WTC11 (cell line): Measurements from ENCODE around the gene HOXB3. TPM values are rescaled to one million over a fixed set of nuclear protein-coding genes. Genes with fewer than 3 reads are reported as not detected.

Source experiments
- ATAC-seq: fragments of 200-7000 bp; cut with Tn5 transposase; 2 replicates; pipeline ENCODE4 v1.10.0; 2021; ENCODE audit warnings: mild to moderate bottlenecking, moderate library complexity
- CTCF ChIA-PET: fragments of 300-600 bp; sonication (Branson Sonifier 250); formaldehyde crosslinking; loops from one replicate; lab custom pipeline; 2021; ENCODE audit warnings: antibody characterized with exemption; lab: Charles Lee
- POLR2A ChIA-PET: fragments of 350-600 bp; sonication (Branson Sonifier 250); formaldehyde crosslinking; loops from one replicate; lab custom pipeline; 2021; ENCODE audit warnings: antibody characterized with exemption; lab: Charles Lee
- DNase-seq: peaks from one replicate; pipeline ENCODE4 v3.0.0; 2021; ENCODE audit warnings: low spot score
- H3K27ac Mint-ChIP-seq: 2 replicates; pipeline ENCODE4 v1.8.0; 2021; ENCODE audit warnings: mixed read lengths
- H3K27me3 Mint-ChIP-seq: 2 replicates; pipeline ENCODE4 v1.8.0; 2021; ENCODE audit warnings: low read depth, mild to moderate bottlenecking, moderate library complexity, mixed read lengths
- H3K36me3 Mint-ChIP-seq: 2 replicates; pipeline ENCODE4 v1.8.0; 2021; ENCODE audit warnings: mixed read lengths
- H3K4me1 Mint-ChIP-seq: 2 replicates; pipeline ENCODE4 v1.8.0; 2022; ENCODE audit warnings: mixed read lengths
- H3K4me3 Mint-ChIP-seq: 2 replicates; pipeline ENCODE4 v1.8.0; 2021; ENCODE audit warnings: mild to moderate bottlenecking, moderate library complexity, mixed read lengths
- H3K9me3 Mint-ChIP-seq: 2 replicates; pipeline ENCODE4 v1.8.0; 2021; ENCODE audit warnings: mixed read lengths
- ATF3 ChIP-seq: sonication (generic); formaldehyde crosslinking; conservative IDR thresholded peaks from 2 replicates; pipeline ENCODE4 v1.8.1; 2022; ENCODE audit warnings: mild to moderate bottlenecking, missing genetic modification reagents
- CBFB ChIP-seq: sonication (generic); formaldehyde crosslinking; IDR thresholded peaks from 2 replicates; pipeline ENCODE4 v1.8.1; 2022; ENCODE audit warnings: mild to moderate bottlenecking, low read depth, missing genetic modification reagents
- CREB1 ChIP-seq: sonication (generic); formaldehyde crosslinking; IDR thresholded peaks from 2 replicates; pipeline ENCODE4 v1.8.0; 2023; ENCODE audit warnings: mild to moderate bottlenecking, missing genetic modification reagents
- CTCF ChIP-seq: fragments of 200-600 bp; IDR thresholded peaks from 2 replicates; pipeline ENCODE4 v1.8.0; 2022; ENCODE audit warnings: antibody characterized with exemption
- E2F1 ChIP-seq: sonication (generic); formaldehyde crosslinking; IDR thresholded peaks from 2 replicates; pipeline ENCODE4 v1.8.0; 2022; ENCODE audit warnings: mild to moderate bottlenecking, missing genetic modification reagents
- GABPB1 ChIP-seq: sonication (generic); formaldehyde crosslinking; IDR thresholded peaks from 2 replicates; pipeline ENCODE4 v1.8.1; 2023; ENCODE audit warnings: mild to moderate bottlenecking, missing genetic modification reagents
- NFATC4 ChIP-seq: fragments of 250-450 bp; sonication (Bioruptor Pico); IDR thresholded peaks from 2 replicates; pipeline ENCODE4 v1.9.0; 2021; ENCODE audit warnings: mild to moderate bottlenecking
- NR1H2 ChIP-seq: sonication (generic); formaldehyde crosslinking; IDR thresholded peaks from 2 replicates; pipeline ENCODE4 v1.9.0; 2021; ENCODE audit warnings: mild to moderate bottlenecking, moderate library complexity, missing genetic modification reagents
- NR3C1 ChIP-seq: sonication (generic); formaldehyde crosslinking; conservative IDR thresholded peaks from 2 replicates; pipeline ENCODE4 v1.8.1; 2023; ENCODE audit warnings: low read depth, mild to moderate bottlenecking, missing genetic modification reagents
- SP1 ChIP-seq: sonication (generic); formaldehyde crosslinking; conservative IDR thresholded peaks from 2 replicates; pipeline ENCODE4 v1.8.1; 2022; ENCODE audit warnings: missing genetic modification reagents
- TP53 ChIP-seq: sonication (generic); formaldehyde crosslinking; IDR thresholded peaks from 2 replicates; pipeline ENCODE4 v1.8.1; 2023; ENCODE audit warnings: mild to moderate bottlenecking, missing genetic modification reagents
- ZBTB21 ChIP-seq: sonication (generic); formaldehyde crosslinking; IDR thresholded peaks from 2 replicates; pipeline ENCODE4 v1.8.1; 2023; ENCODE audit warnings: mild to moderate bottlenecking, missing genetic modification reagents, borderline replicate concordance
- ZMAT4 ChIP-seq: fragments of 250-450 bp; sonication (Bioruptor Pico); IDR thresholded peaks from 2 replicates; pipeline ENCODE4 v1.9.0; 2021; ENCODE audit warnings: mild to moderate bottlenecking
- ZNF121 ChIP-seq: sonication (generic); formaldehyde crosslinking; IDR thresholded peaks from 2 replicates; pipeline ENCODE4 v1.8.0; 2023; ENCODE audit warnings: missing genetic modification reagents
- ZNF232 ChIP-seq: sonication (generic); formaldehyde crosslinking; IDR thresholded peaks from 2 replicates; pipeline ENCODE4 v1.8.0; 2022; ENCODE audit warnings: mild to moderate bottlenecking, missing genetic modification reagents
- ZNF263 ChIP-seq: sonication (generic); formaldehyde crosslinking; IDR thresholded peaks from 2 replicates; pipeline ENCODE4 v1.8.1; 2022; ENCODE audit warnings: low read depth, mild to moderate bottlenecking, moderate library complexity, missing genetic modification reagents
- ZNF425 ChIP-seq: fragments of 250-450 bp; sonication (Bioruptor Pico); conservative IDR thresholded peaks from 2 replicates; pipeline ENCODE4 v1.9.0; 2021; ENCODE audit warnings: mild to moderate bottlenecking
- ZNF671 ChIP-seq: fragments of 250-450 bp; sonication (Bioruptor Pico); IDR thresholded peaks from 2 replicates; pipeline ENCODE4 v1.8.0; 2021; ENCODE audit warnings: mild to moderate bottlenecking
- total RNA-seq: library from RNA; stranded (reverse); gene quantifications from 3 replicates; pipeline ENCODE4 v1.2.3, GENCODE V29; 2021
- TF ChIP-seq, protein P1 (sequence below): sonication (generic); formaldehyde crosslinking; IDR thresholded peaks from 2 replicates; pipeline ENCODE4 v1.8.1; 2023; ENCODE audit warnings: mild to moderate bottlenecking, missing genetic modification reagents
- TF ChIP-seq, protein P2 (sequence below): sonication (generic); formaldehyde crosslinking; IDR thresholded peaks from 2 replicates; pipeline ENCODE4 v1.8.0; 2022; ENCODE audit warnings: missing genetic modification reagents

HOXB3 gene
- total RNA-seq, 1 experiment from 2014 or later = 0.09 TPM

DNA sequence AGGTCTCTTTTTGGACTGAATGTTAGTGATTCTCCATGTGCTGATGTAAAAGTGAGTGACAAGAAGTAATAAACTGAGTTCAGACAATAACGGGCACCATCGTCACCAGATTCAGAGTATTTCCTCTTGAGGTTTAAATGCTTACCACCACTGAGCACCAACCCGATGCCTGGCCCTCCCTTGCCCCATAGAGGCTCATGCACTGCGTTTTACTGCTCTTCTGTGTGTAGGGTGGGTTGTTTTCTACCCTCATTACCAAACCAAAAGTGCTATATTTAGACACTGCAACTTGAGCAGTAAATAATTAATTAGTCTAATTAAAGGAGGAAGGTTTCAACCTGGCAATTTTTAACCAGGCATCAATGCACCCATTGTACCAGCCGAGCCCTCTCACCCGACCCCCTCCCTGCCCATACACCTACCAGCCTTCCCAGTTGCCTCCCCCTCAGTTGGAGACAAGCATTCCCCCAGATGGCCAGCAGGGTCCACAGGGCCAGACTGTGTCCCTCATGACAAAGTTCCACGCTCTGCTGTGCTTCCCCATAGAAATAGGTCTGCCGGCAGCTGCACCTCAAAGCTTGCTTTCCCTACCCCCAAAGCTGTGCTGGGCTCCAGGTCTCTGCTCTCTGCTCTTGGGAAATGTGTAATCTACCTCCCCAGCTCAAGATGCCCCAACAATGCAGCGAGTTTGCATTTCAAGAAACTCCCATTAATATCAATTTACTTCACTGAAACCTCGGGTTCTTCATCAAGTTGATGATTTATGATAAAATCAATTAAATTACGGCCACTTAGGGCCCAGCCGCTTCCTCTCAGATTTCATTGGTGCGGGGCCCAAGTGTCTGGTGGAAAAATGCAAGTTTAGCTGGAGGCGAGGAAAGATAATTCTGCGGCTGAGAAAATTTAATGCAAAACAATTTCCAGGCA, 27.9 kb downstream of the HOXB3 start:
- Mint-ChIP-seq H3K36me3 (no peaks in the 10 kb centered on the region), H3K27ac (no peak overlapping the region), H3K9me3 (no peaks in the 10 kb centered on the region), H3K4me3 (no peak overlapping the region), H3K27me3 (peaks cover 69% of the 10 kb centered on the region; the same call in 1 of the 2 replicates), H3K4me1 (peaks cover 29% of the 10 kb centered on the region)
- TF ChIP-seq SP1 (CRISPR knock-in tag) (no peak), ATF3 (CRISPR knock-in tag) (no peak), ZNF425 (CRISPR knock-in tag) (no peak), ZNF232 (no peak), TP53 (CRISPR knock-in tag) (no peak), CTCF (no peak), ZNF121 (no peak), CREB1 (CRISPR knock-in tag) (no peak), CBFB (CRISPR knock-in tag) (no peak), ZMAT4 (CRISPR knock-in tag) (no peak), NFATC4 (CRISPR knock-in tag) (no peak), NR3C1 (CRISPR knock-in tag) (no peak), ZBTB21 (CRISPR knock-in tag) (no peak), GABPB1 (CRISPR knock-in tag) (no peak), E2F1 (CRISPR knock-in tag) (no peak), ZNF671 (CRISPR knock-in tag) (no peak), ZNF263 (CRISPR knock-in tag) (no peak), NR1H2 (CRISPR knock-in tag) (no peak)
- TF ChIP-seq, protein P1, sequence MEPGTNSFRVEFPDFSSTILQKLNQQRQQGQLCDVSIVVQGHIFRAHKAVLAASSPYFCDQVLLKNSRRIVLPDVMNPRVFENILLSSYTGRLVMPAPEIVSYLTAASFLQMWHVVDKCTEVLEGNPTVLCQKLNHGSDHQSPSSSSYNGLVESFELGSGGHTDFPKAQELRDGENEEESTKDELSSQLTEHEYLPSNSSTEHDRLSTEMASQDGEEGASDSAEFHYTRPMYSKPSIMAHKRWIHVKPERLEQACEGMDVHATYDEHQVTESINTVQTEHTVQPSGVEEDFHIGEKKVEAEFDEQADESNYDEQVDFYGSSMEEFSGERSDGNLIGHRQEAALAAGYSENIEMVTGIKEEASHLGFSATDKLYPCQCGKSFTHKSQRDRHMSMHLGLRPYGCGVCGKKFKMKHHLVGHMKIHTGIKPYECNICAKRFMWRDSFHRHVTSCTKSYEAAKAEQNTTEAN (CRISPR knock-in tag) = no peak
- TF ChIP-seq, protein P2, sequence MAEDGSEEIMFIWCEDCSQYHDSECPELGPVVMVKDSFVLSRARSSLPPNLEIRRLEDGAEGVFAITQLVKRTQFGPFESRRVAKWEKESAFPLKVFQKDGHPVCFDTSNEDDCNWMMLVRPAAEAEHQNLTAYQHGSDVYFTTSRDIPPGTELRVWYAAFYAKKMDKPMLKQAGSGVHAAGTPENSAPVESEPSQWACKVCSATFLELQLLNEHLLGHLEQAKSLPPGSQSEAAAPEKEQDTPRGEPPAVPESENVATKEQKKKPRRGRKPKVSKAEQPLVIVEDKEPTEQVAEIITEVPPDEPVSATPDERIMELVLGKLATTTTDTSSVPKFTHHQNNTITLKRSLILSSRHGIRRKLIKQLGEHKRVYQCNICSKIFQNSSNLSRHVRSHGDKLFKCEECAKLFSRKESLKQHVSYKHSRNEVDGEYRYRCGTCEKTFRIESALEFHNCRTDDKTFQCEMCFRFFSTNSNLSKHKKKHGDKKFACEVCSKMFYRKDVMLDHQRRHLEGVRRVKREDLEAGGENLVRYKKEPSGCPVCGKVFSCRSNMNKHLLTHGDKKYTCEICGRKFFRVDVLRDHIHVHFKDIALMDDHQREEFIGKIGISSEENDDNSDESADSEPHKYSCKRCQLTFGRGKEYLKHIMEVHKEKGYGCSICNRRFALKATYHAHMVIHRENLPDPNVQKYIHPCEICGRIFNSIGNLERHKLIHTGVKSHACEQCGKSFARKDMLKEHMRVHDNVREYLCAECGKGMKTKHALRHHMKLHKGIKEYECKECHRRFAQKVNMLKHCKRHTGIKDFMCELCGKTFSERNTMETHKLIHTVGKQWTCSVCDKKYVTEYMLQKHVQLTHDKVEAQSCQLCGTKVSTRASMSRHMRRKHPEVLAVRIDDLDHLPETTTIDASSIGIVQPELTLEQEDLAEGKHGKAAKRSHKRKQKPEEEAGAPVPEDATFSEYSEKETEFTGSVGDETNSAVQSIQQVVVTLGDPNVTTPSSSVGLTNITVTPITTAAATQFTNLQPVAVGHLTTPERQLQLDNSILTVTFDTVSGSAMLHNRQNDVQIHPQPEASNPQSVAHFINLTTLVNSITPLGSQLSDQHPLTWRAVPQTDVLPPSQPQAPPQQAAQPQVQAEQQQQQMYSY (CRISPR knock-in tag) = no peak
- ATAC-seq (peak; percentile 16; the same call in 1 of the 2 replicates), DNase-seq (no peak)
- ChIA-PET CTCF (interaction anchor here (0.6 to 2.3 kb wide), 3 partner anchors 74 to 103 kb away, joined by 3 to 8 read pairs (median 3); no protein-coding TSS in a partner anchor), POLR2A (no interaction called here)
